IMR-90 (cell line): ENCODE data around the gene APOC4. TPM values are rescaled to one million over a fixed set of nuclear protein-coding genes. Genes with fewer than 3 reads are reported as not detected.

Experiments
- ATAC-seq: fragments of 200-7000 bp; cut with Tn5 transposase; 2 replicates; pipeline ENCODE4 v1.9.1; 2020; ENCODE audit warnings: low read depth, mild to moderate bottlenecking, moderate library complexity
- BruUV-seq: library from RNA; stranded (reverse); fragments of 400-500 nt; replicated peaks from 2 replicates; lab custom pipeline; 2021; lab: Mats Ljungman, UMichigan
- CTCF ChIA-PET: fragments of 300-600 bp; formaldehyde crosslinking; extraction: SDS; loops from one replicate; lab custom pipeline; 2021; ENCODE audit warnings: antibody characterized with exemption; lab: Yijun Ruan, JAX
- POLR2A ChIA-PET: fragments of 300-600 bp; sonication (Branson Sonifier 250); formaldehyde crosslinking; loops from one replicate; lab custom pipeline; 2022; ENCODE audit warnings: antibody characterized with exemption; ENCODE audit not compliant: unreplicated experiment; lab: Charles Lee
- DNase-seq: peaks from one replicate; pipeline ENCODE4 v3.0.0; 2013
- H2AFZ ChIP-seq: replicated peaks from 2 replicates; pipeline ENCODE3; 2013; ENCODE audit warnings: low read length, mild to moderate bottlenecking; ENCODE audit not compliant: poor library complexity
- H2AK5ac ChIP-seq: 2 replicates; pipeline ENCODE4 v1.6.1; 2013; ENCODE audit warnings: low read depth, low read length, inconsistent platforms
- H2AK9ac ChIP-seq: replicated peaks from 2 replicates; pipeline ENCODE3; 2013; ENCODE audit warnings: mild to moderate bottlenecking, low read depth, low read length, moderate library complexity; ENCODE audit not compliant: poor library complexity
- H2BK120ac ChIP-seq: 2 replicates; pipeline ENCODE4 v1.6.1; 2013; ENCODE audit warnings: low read depth, low read length, inconsistent platforms
- H2BK15ac ChIP-seq: 3 replicates; pipeline ENCODE4 v1.6.1; 2013; ENCODE audit warnings: low read depth, low read length, inconsistent platforms
- H2BK20ac ChIP-seq: 2 replicates; pipeline ENCODE4 v1.6.1; 2013; ENCODE audit warnings: low read depth, mild to moderate bottlenecking, inconsistent platforms, low read length, moderate library complexity
- H2BK5ac ChIP-seq: 2 replicates; pipeline ENCODE4 v1.6.1; 2013; ENCODE audit warnings: mild to moderate bottlenecking, low read depth, low read length, inconsistent platforms; ENCODE audit not compliant: poor library complexity, severe bottlenecking
- H3K14ac ChIP-seq: replicated peaks from 2 replicates; pipeline ENCODE4 v1.6.1; 2013; ENCODE audit warnings: low read depth, low read length, inconsistent platforms
- H3K18ac ChIP-seq: 2 replicates; pipeline ENCODE4 v1.6.1; 2013; ENCODE audit warnings: low read depth, low read length, control low read depth
- H3K23ac ChIP-seq: 2 replicates; pipeline ENCODE4 v1.6.1; 2013; ENCODE audit warnings: low read depth, low read length, inconsistent platforms
- H3K27ac ChIP-seq: 2 replicates; pipeline ENCODE4 v1.5.1; 2013; ENCODE audit warnings: mild to moderate bottlenecking, control low read depth, low read length; ENCODE audit not compliant: insufficient read depth
- H3K27me3 ChIP-seq: 2 replicates; pipeline ENCODE4 v1.6.1; 2013; ENCODE audit warnings: low read length; ENCODE audit not compliant: control insufficient read depth, insufficient read depth
- H3K36me3 ChIP-seq: 2 replicates; pipeline ENCODE4 v1.6.1; 2013; ENCODE audit warnings: low read length, mixed read lengths; ENCODE audit not compliant: control insufficient read depth, insufficient read depth
- H3K4ac ChIP-seq: 2 replicates; pipeline ENCODE4 v1.6.1; 2013; ENCODE audit warnings: low read depth, low read length, inconsistent platforms
- H3K4me1 ChIP-seq: 2 replicates; pipeline ENCODE4 v1.6.1; 2013; ENCODE audit warnings: low read length, mixed read lengths; ENCODE audit not compliant: control insufficient read depth, insufficient read depth
- H3K4me2 ChIP-seq: 2 replicates; pipeline ENCODE4 v1.6.1; 2013; ENCODE audit warnings: low read depth, mild to moderate bottlenecking, control low read depth, low read length, moderate library complexity
- H3K4me3 ChIP-seq: 2 replicates; pipeline ENCODE4 v1.5.1; 2013; ENCODE audit warnings: low read depth, mild to moderate bottlenecking, control low read depth, low read length, moderate library complexity; ENCODE audit not compliant: insufficient read depth
- H3K56ac ChIP-seq: 2 replicates; pipeline ENCODE4 v1.6.1; 2013; ENCODE audit warnings: low read length, inconsistent platforms; ENCODE audit not compliant: insufficient read depth; ENCODE audit errors: extremely low read depth
- H3K79me1 ChIP-seq, 2 experiments: 2 replicates each; pipeline ENCODE4 v1.6.1; 2013; ENCODE audit warnings: low read length in 2 of 2, inconsistent platforms in 1 of 2, low read depth in 1 of 2
- H3K9ac ChIP-seq: 2 replicates; pipeline ENCODE4 v1.6.1; 2013; ENCODE audit warnings: low read depth, low read length, control low read depth
- H3K9me1 ChIP-seq: 2 replicates; pipeline ENCODE4 v1.6.1; 2013; ENCODE audit warnings: low read length, inconsistent platforms; ENCODE audit not compliant: insufficient read depth
- H3K9me3 ChIP-seq: 2 replicates; pipeline ENCODE4 v1.6.1; 2013; ENCODE audit warnings: low read length; ENCODE audit not compliant: control insufficient read depth, insufficient read depth
- H4K20me1 ChIP-seq: 2 replicates; pipeline ENCODE4 v1.6.1; 2013; ENCODE audit warnings: low read length, inconsistent platforms; ENCODE audit not compliant: insufficient read depth
- H4K5ac ChIP-seq: 2 replicates; pipeline ENCODE4 v1.6.1; 2013; ENCODE audit warnings: mild to moderate bottlenecking, low read depth, low read length, control low read depth
- H4K8ac ChIP-seq, 2 experiments: 2 replicates each; pipeline ENCODE4 v1.6.1; 2013; ENCODE audit warnings: low read depth in 2 of 2, low read length in 2 of 2, control low read depth in 1 of 2, inconsistent platforms in 1 of 2
- H4K91ac ChIP-seq: 2 replicates; pipeline ENCODE4 v1.6.1; 2013; ENCODE audit warnings: low read depth, low read length, inconsistent platforms; ENCODE audit not compliant: insufficient read depth
- BHLHE40 ChIP-seq: fragments of 150-350 bp; IDR thresholded peaks from 2 replicates; pipeline ENCODE4 v1.6.1; 2016; ENCODE audit warnings: mild to moderate bottlenecking, low read depth, low read length
- CHD1 ChIP-seq: IDR thresholded peaks from 2 replicates; pipeline ENCODE4 v1.6.1; 2012; ENCODE audit warnings: low read depth, low read length, improper control_type of control experiment
- FOS ChIP-seq: fragments of 150-350 bp; IDR thresholded peaks from 2 replicates; pipeline ENCODE4 v1.6.1; 2016; ENCODE audit warnings: low read depth, low read length
- MAFK ChIP-seq: IDR thresholded peaks from 2 replicates; pipeline ENCODE4 v1.6.1; 2012; ENCODE audit warnings: low read depth, low read length, improper control_type of control experiment
- MAZ ChIP-seq: IDR thresholded peaks from 2 replicates; pipeline ENCODE4 v1.6.1; 2012; ENCODE audit warnings: low read depth, mild to moderate bottlenecking, low read length, improper control_type of control experiment, moderate library complexity, borderline replicate concordance
- POLR2A ChIP-seq: IDR thresholded peaks from 2 replicates; pipeline ENCODE4 v1.6.1; 2012; ENCODE audit warnings: mild to moderate bottlenecking, low read depth, low read length
- RAD21 ChIP-seq: IDR thresholded peaks from 2 replicates; pipeline ENCODE4 v1.6.1; 2012; ENCODE audit warnings: low read length, improper control_type of control experiment
- RFX5 ChIP-seq: IDR thresholded peaks from 2 replicates; pipeline ENCODE4 v1.8.0; 2012; ENCODE audit warnings: low read depth, mild to moderate bottlenecking, low read length, moderate library complexity
- SMC3 ChIP-seq: fragments of 150-350 bp; IDR thresholded peaks from 2 replicates; pipeline ENCODE4 v1.6.1; 2016; ENCODE audit warnings: low read depth, mild to moderate bottlenecking, antibody characterized with exemption, low read length, moderate library complexity
- WGBS, 2 experiments: methylation state at CpG; one replicate each; pipeline versions ENCODE4 v1.1.5 to v1.1.7; 2013; ENCODE audit warnings: missing lambda C conversion rate in 2 of 2; ENCODE audit not compliant: insufficient read length in 1 of 2; ENCODE audit errors: extremely low coverage in 2 of 2; 5-methylcytosine and 5-hydroxymethylcytosine counted together
- dilution Hi-C: fragments of 300-500 bp; cut with HindIII; formaldehyde crosslinking; loops from one replicate; pipeline ENCODE4 v1.14.3; 2018; ENCODE audit warnings: low sequenced_read_pairs; ENCODE audit not compliant: unreplicated experiment
- in situ Hi-C: fragments of 300-500 bp; cut with MboI; formaldehyde crosslinking; loops from 3 replicates; pipeline ENCODE4 v1.14.3; 2019; ENCODE audit warnings: low sequenced_read_pairs, inconsistent platforms, mixed read lengths
- intact Hi-C: fragments of 100-400 bp; cut with micrococcal nuclease; formaldehyde crosslinking; loops from 2 replicates; pipeline ENCODE4 v1.10.0; 2022
- polyA plus RNA-seq, 3 experiments: library from polyadenylated mRNA; depleted of rRNA; stranded (reverse); fragments of >200 nt; gene quantifications; 2 replicates each; pipeline ENCODE4 v1.2.3, GENCODE V29; 2012; ENCODE audit warnings: low replicate concordance in 1 of 3
- total RNA-seq: library from RNA; depleted of rRNA; stranded (reverse); fragments of >200 nt; gene quantifications from 2 replicates; pipeline ENCODE4 v1.2.3, GENCODE V29; 2012
- TF ChIP-seq, protein P1 (sequence below): fragments of 150-350 bp; IDR thresholded peaks from 2 replicates; pipeline ENCODE4 v1.6.1; 2017; ENCODE audit warnings: mild to moderate bottlenecking, antibody characterized with exemption, low read length, low read depth

APOC4 gene
- total and polyA plus RNA-seq, 2 of the 4 experiments (the other 2 are of a cell fraction) = not detected

DNA sequence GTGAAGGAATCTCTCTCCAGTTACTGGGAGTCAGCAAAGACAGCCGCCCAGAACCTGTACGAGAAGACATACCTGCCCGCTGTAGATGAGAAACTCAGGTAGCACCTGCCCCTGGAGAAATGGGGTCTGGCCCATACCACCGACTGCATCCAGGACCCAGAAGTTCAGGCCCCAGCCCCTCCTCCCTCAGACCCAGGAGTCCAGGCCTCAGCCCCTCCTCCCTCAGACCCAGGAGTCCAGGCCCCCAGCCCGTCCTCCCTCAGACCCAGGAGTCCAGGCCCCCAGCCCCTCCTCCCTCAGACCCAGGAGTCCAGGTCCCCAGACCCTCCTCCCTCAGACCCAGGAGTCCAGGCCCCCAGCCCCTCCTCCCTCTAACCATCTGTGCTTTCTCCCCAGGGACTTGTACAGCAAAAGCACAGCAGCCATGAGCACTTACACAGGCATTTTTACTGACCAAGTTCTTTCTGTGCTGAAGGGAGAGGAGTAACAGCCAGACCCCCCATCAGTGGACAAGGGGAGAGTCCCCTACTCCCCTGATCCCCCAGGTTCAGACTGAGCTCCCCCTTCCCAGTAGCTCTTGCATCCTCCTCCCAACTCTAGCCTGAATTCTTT lies 6.8 kb downstream of the APOC4 start:
- Histone ChIP-seq H2BK20ac (no peak overlapping the region), H3K56ac (no peak overlapping the region), H3K23ac (no peak overlapping the region), H2AFZ (no peak overlapping the region), H3K4me2 (no peak overlapping the region), H2BK15ac (no peak overlapping the region), H3K9me3 (no peaks in the 10 kb centered on the region), H4K8ac (no peak overlapping the region), H3K18ac (no peak overlapping the region), H3K4me3 (no peak overlapping the region), H3K4me1 (no peaks in the 10 kb centered on the region), H2BK5ac (no peak overlapping the region), H3K79me1 (peaks cover 1 to 6% of the 10 kb centered on the region in 2 experiments; a peak in 2 of 4 replicates), H3K36me3 (peaks cover 2% of the 10 kb centered on the region; the same call in 1 of the 2 replicates), H2AK9ac (no peak overlapping the region), H4K20me1 (no peaks in the 10 kb centered on the region), H3K27ac (no peak overlapping the region), H2BK120ac (no peak overlapping the region), H2AK5ac (no peak overlapping the region), H3K4ac (no peak overlapping the region), H3K9ac (no peak overlapping the region), H4K91ac (no peak overlapping the region), H3K14ac (no peak overlapping the region), H3K9me1 (0 out of 2 replicates have a peak, but pooled peaks cover 2% of the 10 kb centered on the region), H4K5ac (no peak overlapping the region), H3K27me3 (peaks cover 6% of the 10 kb centered on the region; the same call in 1 of the 2 replicates)
- ChIA-PET CTCF (no interaction called here), POLR2A (no interaction called here)
- ATAC-seq (no peak), DNase-seq (no peak)
- WGBS, 2 experiments = 87% methylated on average over 4 of the region's 5 CpGs; no CpG with 5 or more reads in 1 of the 2 experiments
- intact Hi-C loops (no loop called here), in situ Hi-C loops (no loop called here), dilution Hi-C loops (no loop called here)
- no TSS peak for BruUV-seq
- no peak for TF ChIP-seq MAFK
- TF ChIP-seq RFX5 = no peak
- TF ChIP-seq POLR2A = no peak
- TF ChIP-seq CHD1 = no peak
- no peak for TF ChIP-seq RAD21
- TF ChIP-seq BHLHE40 = no peak
- no peak for TF ChIP-seq MAZ
- TF ChIP-seq, protein P1, sequence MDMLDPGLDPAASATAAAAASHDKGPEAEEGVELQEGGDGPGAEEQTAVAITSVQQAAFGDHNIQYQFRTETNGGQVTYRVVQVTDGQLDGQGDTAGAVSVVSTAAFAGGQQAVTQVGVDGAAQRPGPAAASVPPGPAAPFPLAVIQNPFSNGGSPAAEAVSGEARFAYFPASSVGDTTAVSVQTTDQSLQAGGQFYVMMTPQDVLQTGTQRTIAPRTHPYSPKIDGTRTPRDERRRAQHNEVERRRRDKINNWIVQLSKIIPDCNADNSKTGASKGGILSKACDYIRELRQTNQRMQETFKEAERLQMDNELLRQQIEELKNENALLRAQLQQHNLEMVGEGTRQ = no peak
- no peak for TF ChIP-seq SMC3
- no peak for TF ChIP-seq FOS
